Limb (tissue), 2 donors: ENCODE data around the gene CACTIN.
"Not testable (repeated sequence)": the region's sequence is repeated elsewhere in the genome, so short reads cannot be mapped to it uniquely, and the experiment has no call there.

Experiments used
- DNase-seq, 2 donors: peaks; one replicate each; pipeline ENCODE4 v3.0.0-alpha.2; 2016; ENCODE audit errors: extremely low spot score in 2 of 2

CACTIN gene

DNA sequence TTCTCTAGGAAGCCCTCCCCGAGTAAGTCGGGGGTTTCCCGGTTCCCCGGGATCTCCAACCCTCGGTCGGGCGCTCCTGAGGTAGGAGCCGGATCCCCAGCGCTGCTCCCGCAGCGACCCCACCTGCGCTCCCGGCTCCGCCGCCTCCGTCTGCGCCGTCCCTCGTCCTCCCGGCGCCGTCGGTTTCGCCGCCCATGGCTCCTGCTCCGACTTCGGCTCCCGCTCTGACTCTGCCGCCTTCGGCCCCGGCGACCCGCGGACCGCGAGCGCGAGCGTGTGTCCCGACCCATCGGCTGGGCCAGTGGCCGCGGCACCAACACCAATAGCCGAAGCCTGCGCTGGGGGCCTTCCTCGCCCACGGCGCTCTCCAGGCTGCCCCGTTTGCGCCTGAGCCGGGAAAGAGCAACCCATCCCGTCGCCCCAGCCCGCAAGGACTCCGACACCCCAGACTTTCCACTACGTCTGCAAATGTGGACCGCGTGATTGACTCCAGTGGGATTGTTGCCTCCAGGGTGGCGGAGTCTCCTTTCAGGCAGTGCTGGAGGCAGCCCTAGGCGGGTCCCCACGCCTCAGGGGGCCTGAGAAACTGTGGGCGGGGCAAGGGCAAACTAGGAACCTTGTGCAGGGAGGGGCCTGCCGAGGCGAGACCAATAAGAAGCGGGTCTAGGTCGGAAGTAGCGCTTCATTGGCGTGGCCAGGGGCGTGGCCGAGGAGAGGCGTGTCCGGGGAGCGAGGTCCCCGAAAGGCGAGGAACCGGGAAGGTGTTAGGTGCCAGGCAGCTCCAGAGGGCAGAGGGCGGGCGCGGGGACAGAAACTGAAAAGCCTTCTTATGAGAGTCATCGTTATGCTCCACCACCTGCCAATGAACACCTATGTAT, at the start of gene CACTIN:
TSS of gene CACTIN (minus strand) at position 318 of the 878 bp plus-strand sequence. CDS start at position 290, 28 bp downstream.
- peak; percentile 97 to 98 for DNase-seq

DNA sequence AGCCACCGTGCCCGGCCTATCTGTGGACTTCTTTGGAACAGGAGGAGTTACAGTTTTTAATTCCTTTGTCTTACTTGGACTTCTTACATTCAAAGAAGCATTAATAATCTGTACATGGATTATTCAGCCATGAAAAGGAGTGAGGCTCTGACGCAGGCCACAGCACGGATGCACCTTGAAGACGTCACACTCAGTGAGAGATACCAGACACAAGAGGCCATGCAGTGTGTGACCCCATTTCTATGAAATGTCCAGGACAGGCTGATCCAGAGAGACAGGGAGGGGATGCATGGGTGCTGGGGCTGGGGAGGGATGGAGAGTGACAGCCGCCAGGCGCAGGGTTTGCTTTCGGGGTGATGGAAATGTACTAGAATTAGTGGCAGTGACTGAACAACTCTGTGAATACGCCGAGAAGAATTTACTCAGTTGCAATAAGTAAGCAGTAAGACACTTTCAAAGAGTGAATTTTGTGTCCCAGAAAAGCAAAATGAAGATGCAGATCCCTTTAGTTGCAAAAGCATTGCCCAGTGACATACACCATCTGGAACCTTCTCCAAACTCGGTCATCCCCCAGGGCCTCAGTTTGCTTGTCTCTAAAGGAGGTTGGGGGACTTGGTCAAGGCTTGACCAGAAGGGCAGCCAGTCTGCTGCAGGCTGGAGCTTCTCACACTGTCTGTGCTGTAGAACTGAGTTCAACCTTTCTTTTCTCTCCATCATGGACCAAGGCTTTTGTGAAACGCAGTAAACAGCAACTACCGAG, 48.4 kb upstream of the CACTIN start:
- DNase-seq: no peak

DNA sequence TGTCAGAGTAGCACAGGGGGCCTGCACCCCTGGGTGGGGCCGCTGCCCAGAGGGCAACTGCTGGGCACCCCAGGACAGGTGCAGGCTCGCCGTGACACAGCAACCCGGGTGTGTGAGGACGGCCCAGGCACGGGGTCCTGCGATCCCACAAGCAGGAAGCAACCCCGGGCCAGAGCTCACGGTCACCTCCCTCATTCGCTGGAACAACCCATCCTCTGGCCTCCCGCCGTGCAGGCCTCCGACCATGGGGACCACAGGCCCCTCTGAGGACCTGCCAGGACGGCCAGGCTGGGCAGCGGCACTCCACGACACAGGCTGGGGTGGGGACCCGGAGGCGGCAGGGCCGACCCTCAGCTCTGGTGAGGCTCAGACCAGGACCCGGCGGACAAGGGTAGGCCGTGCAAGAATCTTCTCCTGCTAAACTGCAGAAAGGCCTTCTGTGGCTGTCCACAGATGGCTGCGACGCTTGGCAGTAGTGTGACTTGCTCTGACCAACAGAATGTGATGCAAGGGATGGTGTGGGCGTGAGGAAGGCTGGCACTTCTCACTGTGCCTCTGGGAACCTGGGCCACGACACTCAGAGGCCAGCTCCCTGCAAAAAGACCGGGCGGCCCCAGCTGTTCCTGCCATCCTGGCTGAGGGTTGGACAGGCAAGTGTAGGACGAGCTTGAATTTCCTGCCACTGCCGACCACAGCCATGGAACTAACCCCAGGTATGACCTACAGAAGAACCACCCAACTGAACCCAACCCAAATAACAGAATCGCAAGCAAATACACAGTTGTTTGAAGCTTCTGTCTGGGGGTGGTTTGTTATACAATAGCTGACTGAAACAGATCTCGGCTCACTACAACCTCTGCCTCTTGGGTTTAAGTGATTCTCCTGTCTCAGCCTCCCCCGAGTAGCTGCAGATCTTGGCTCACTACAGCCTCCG, 47.2 kb upstream of the CACTIN start:
- no peak for DNase-seq

DNA sequence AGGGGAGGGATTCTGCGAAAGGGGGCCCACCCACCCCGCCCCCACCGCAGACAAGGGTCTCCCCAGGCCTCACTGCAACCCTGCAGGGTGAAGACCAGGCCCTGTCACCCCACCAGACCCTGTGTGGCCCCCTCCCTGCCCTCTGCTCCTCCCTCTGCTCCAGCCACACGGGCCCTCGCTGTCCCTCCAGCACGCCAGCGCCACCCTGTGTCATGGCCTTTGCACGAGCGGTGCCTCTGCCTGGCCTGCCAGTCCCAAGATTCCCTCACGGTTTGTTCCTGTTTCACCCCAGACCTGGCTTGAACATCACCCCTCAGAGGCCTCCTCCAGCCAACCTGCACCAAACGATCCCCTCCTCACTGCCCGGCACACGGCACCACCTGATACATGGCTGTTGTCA, 46.4 kb upstream of the CACTIN start:
- DNase-seq: no peak

GRCh38 chr19:3672575-3672948, 46.0 kb upstream of the CACTIN start:
- no peak for DNase-seq

- DNase-seq: peak in 1 of 2 donors; percentile 22
These were observed 45.3 kb upstream of the CACTIN start for GRCh38 chr19:3671680-3672574.

DNA sequence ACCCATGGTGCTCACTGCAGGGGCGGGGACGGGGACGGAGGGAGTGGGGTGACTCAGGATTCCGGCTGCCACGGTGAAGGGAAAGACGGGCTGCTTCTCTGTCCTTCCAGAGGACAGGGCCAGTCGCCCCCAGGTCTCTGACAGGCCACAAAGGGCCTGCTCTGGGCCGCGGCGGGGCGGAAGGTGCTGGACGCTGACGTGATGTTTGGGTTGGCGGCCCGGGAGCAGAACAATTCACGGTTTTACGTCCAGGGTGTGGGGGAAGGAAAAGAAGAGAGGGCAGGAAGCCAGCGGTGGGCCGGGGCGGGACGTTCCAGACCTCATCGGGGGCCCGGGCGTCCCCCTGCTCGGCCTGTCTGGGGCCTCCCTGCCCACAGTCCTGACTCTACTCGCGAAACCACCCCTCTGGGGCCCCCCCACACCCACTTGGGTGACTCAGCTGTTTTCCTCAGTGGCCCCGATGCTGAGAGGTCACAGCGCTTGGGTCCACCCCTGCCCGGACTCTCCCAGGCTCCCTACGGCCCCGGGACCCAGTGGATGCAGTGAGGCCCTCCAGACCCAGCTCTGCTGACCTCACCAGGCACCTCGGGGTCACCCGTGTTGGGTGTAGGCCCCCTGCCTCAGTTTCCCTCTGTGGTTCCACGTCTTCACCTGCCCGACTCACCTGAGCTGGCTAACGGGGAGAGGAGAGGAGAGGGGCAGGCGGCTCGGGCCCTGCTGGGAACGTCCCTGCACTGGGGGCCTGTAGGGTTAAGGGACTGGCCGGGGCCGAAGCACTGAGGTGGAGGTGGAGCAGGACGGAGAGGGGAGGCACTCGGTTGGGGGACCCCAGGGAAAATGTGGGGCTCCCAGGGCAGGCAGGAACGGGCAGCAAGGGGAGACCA, 44.4 kb upstream of the CACTIN start:
- peak; percentile 48 to 83 for DNase-seq

- peak; percentile 69 to 74 for DNase-seq
These were observed 43.6 kb upstream of the CACTIN start for GRCh38 chr19:3669947-3670795.

DNA sequence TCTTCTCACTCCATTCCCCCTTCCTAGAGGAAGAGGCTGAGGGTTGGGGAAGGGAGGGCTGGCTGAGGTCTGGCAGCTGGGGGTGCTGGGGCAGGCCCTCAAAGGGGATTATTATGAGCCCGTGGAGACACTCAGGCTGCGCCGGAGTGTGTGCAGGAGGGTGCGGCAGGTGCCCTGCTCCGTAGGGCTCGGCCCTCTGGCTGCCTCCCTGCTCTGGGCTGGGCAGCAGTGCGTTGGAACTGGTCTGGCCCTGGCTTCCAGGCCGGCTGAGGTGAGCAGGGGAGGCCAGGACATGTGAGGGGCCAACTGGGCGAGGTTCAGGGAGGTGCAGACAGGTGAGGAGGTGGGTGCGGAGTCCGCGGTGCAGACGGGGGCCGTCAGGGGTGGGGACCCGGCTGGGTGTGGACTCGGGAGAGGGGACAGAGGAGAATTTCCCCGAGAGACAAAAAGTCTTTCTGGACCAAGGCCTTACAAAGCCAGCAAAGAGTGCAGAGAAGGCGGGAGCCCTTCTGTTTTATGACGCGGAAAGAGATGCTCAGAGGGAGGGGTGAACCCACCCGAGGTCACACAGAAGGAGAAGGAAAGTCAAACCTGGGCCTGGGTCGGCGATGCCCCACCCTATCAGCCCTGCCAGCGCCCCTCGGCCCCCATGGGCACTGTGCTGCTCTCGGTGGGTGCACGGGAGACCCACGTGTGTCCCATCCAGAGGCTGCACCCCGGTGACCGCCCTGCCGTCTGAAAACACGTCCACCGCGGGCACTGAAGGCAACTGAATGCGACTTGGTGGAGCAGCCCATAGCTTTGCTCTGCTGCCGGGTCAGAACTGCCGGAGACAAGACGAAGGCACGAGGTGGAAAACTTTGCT, 42.7 kb upstream of the CACTIN start:
- DNase-seq: no peak

- no peak for DNase-seq
These were observed 41.9 kb upstream of the CACTIN start for GRCh38 chr19:3668331-3669081.

GRCh38 chr19:3667766-3668165, 41.2 kb upstream of the CACTIN start:
- DNase-seq: no peak

- no peak for DNase-seq
These were observed 40.5 kb upstream of the CACTIN start for GRCh38 chr19:3667037-3667638.

- DNase-seq: not testable (repeated sequence)
These were observed 39.9 kb upstream of the CACTIN start for GRCh38 chr19:3666545-3666856.

DNA sequence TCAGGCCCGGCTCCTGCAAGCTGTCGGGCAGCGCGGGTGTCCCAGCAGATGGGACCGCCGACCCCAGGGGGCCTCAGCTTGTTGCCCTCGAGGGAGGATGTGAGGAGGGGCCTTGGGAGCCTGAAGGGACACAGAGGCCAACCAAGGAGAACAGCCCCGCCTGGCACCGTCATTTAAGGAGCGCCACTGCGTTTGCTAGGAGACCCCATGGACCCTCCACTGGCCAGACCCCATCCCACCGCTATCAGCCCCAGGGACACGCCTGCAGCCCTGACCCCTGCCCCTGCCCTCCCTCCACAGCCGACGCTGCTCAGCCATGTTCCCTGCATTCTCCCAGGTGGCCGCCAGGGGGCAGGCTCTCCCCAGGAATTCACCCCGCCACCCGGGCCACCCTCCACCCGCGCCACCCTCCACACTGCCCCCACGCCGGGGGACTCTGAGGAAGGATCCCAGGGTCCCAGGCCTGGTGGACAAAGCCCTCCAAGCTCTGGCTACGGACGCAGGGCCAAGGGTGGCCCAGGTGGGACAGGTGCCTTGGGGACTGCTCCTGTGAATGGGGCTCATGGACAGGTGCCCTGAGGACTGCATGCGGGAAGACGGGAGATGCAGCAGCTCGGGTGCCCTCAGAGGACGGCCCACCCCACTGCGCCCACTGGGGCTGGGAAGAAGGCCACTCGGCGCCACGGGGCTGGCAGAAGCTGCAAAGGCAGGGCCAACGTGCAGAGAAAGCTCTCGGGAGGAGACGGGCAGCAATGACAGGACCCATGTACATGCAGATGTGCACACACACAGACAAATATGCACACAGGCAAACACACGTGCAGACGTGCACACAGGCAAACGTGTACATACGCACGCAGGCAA, 39.3 kb upstream of the CACTIN start:
- peak; percentile 16 to 84 for DNase-seq

- no peak for DNase-seq
These were observed 38.5 kb upstream of the CACTIN start for GRCh38 chr19:3664879-3665642.
